HFF-Myc (cell line): Measurements from ENCODE around the gene IFITM2.

Source experiments
- DNase-seq: peaks from one replicate; pipeline ENCODE4 v3.0.0-alpha.2; 2011; ENCODE audit warnings: low read depth; ENCODE audit errors: extremely low read depth
- H3K4me3 ChIP-seq: replicated peaks from 2 replicates; pipeline ENCODE4 v1.5.1; 2011; ENCODE audit warnings: low read depth, mild to moderate bottlenecking, control low read depth, low read length
- CTCF ChIP-seq: IDR thresholded peaks from 2 replicates; pipeline ENCODE4 v1.5.1; 2012; ENCODE audit warnings: mild to moderate bottlenecking, low read depth, low read length, control low read depth; ENCODE audit errors: missing control alignments

The IFITM2 gene

GRCh38 chr11:353179-353873 lies 45.7 kb downstream of the IFITM2 start:
- H3K4me3 ChIP-seq, result no peak overlapping the region
- peak; percentile 54 for DNase-seq
- TF ChIP-seq CTCF, result no peak

- no peak for TF ChIP-seq CTCF
- peak overlapping the region; percentile 28 for H3K4me3 ChIP-seq
- peak; percentile 77 for DNase-seq
These were observed 48.2 kb downstream of the IFITM2 start for GRCh38 chr11:355581-356458.

GRCh38 chr11:356610-357009 lies 49.0 kb downstream of the IFITM2 start:
- no peak for DNase-seq
- H3K4me3 ChIP-seq, result no peak overlapping the region
- TF ChIP-seq CTCF, result no peak

- no peak for TF ChIP-seq CTCF
- DNase-seq, result no peak
- no peak overlapping the region for H3K4me3 ChIP-seq
These were observed 50.0 kb downstream of the IFITM2 start for GRCh38 chr11:357582-357981.

GRCh38 chr11:358129-358800 lies 50.6 kb downstream of the IFITM2 start:
- H3K4me3 ChIP-seq, result no peak overlapping the region
- DNase-seq, result no peak
- TF ChIP-seq CTCF, result no peak
